Activated T-cell treated with anti-CD3 and anti-CD28 coated beads for 1 hour (primary cell): ENCODE results near the gene C22orf39.

Source experiments
- DNase-seq: peaks from one replicate; pipeline ENCODE4 v3.0.0-alpha.2; 2020; ENCODE audit warnings: low read depth

Gene C22orf39

GRCh38 chr22:19477321-19478044, 30.0 kb upstream of the C22orf39 start:
- no peak for DNase-seq

GRCh38 chr22:19476023-19476422, 28.5 kb upstream of the C22orf39 start:
- DNase-seq, result no peak

GRCh38 chr22:19473578-19473977, 26.1 kb upstream of the C22orf39 start:
- no peak for DNase-seq

- DNase-seq, result no peak
These were observed 24.7 kb upstream of the C22orf39 start for GRCh38 chr22:19472233-19472632.

- DNase-seq, result no peak
These were observed 24.1 kb upstream of the C22orf39 start for GRCh38 chr22:19471572-19471971.

GRCh38 chr22:19470010-19470409, 22.5 kb upstream of the C22orf39 start:
- DNase-seq, result no peak

GRCh38 chr22:19469421-19469820, 21.9 kb upstream of the C22orf39 start:
- DNase-seq, result no peak

- no peak for DNase-seq
These were observed 20.4 kb upstream of the C22orf39 start for GRCh38 chr22:19467912-19468311.

- no peak for DNase-seq
These were observed 19.6 kb upstream of the C22orf39 start for GRCh38 chr22:19466848-19467752.

GRCh38 chr22:19466126-19466716, 18.7 kb upstream of the C22orf39 start:
- DNase-seq, result no peak

GRCh38 chr22:19464975-19465374, 17.5 kb upstream of the C22orf39 start:
- DNase-seq, result no peak

GRCh38 chr22:19464546-19464945, 17.0 kb upstream of the C22orf39 start:
- DNase-seq, result no peak

GRCh38 chr22:19463491-19464469, 16.3 kb upstream of the C22orf39 start:
- DNase-seq, result no peak

GRCh38 chr22:19463008-19463407, 15.5 kb upstream of the C22orf39 start:
- no peak for DNase-seq

- no peak for DNase-seq
These were observed 14.0 kb upstream of the C22orf39 start for GRCh38 chr22:19461506-19461905.

GRCh38 chr22:19460036-19460435, 12.5 kb upstream of the C22orf39 start:
- DNase-seq, result no peak

GRCh38 chr22:19457828-19458428, 10.4 kb upstream of the C22orf39 start:
- DNase-seq, result no peak

- no peak for DNase-seq
These were observed 9.0 kb upstream of the C22orf39 start for GRCh38 chr22:19456541-19456940.

- no peak for DNase-seq
These were observed 8.3 kb upstream of the C22orf39 start for GRCh38 chr22:19455585-19456370.

GRCh38 chr22:19455033-19455432, 7.5 kb upstream of the C22orf39 start:
- no peak for DNase-seq
